SK-N-SH (cell line): ENCODE measurements around the gene LRRC8C. TPM values are rescaled to one million over a fixed set of nuclear protein-coding genes. Genes with fewer than 3 reads are reported as not detected.

ENCODE experiments used
- CTCF ChIA-PET: fragments of 300-600, 350-600 bp; formaldehyde crosslinking; extraction: SDS; loops from one replicate; lab custom pipeline; 2021; lab: Yijun Ruan, JAX
- POLR2A ChIA-PET: fragments of 350-600 bp; sonication (Branson Sonifier 250); formaldehyde crosslinking; extraction: SDS; loops from one replicate; lab custom pipeline; 2020; ENCODE audit warnings: antibody characterized with exemption, inconsistent platforms; lab: Yijun Ruan, JAX
- DNase-seq: peaks from one replicate; pipeline ENCODE4 v3.0.0; 2012
- H2AFZ ChIP-seq: fragments of 200-600 bp; sonication (generic); 2 replicates; pipeline ENCODE4 v1.8.1; 2016; ENCODE audit warnings: antibody characterized with exemption, mild to moderate bottlenecking, low read depth
- H3F3A ChIP-seq: fragments of 200-600 bp; sonication (generic); replicated peaks from 2 replicates; pipeline ENCODE3; 2016; ENCODE audit warnings: antibody characterized with exemption, mild to moderate bottlenecking; ENCODE audit not compliant: insufficient read depth
- H3K27ac ChIP-seq, 2 experiments: fragments of 200-500 bp in 1 of 2; fragments of 200-600 bp in 1 of 2; sonication (Bioruptor generic) in 1 of 2; sonication (generic), shearing (Covaris generic) in 1 of 2; 2 replicates each; pipeline versions ENCODE4 v1.5.1 to v1.6.1; 2014 to 2016; ENCODE audit warnings: low read depth in 2 of 2, inconsistent platforms in 1 of 2, low read length in 1 of 2, mild to moderate bottlenecking in 1 of 2, mixed read lengths in 1 of 2
- H3K27me3 ChIP-seq: fragments of 200-600 bp; sonication (generic), shearing (Covaris generic); 2 replicates; pipeline ENCODE4 v1.6.1; 2016; ENCODE audit warnings: mixed run types; ENCODE audit not compliant: insufficient read depth
- H3K36me3 ChIP-seq, 2 experiments: fragments of 200-500 bp in 1 of 2; fragments of 200-600 bp in 1 of 2; sonication (Bioruptor generic) in 1 of 2; sonication (generic) in 1 of 2; replicated peaks in 1 of 2; 2 replicates each; pipeline versions ENCODE3 to v1.5.1; 2014 to 2016; ENCODE audit warnings: low read length in 1 of 2, mild to moderate bottlenecking in 1 of 2; ENCODE audit not compliant: insufficient read depth in 2 of 2, control insufficient read depth in 1 of 2
- H3K4me1 ChIP-seq, 2 experiments: fragments of 200-500 bp in 1 of 2; fragments of 200-600 bp in 1 of 2; sonication (Bioruptor generic) in 1 of 2; sonication (generic), shearing (Covaris generic) in 1 of 2; 2 replicates each; pipeline versions ENCODE4 v1.5.1 to v1.6.1; 2014 to 2016; ENCODE audit warnings: low read depth in 1 of 2, low read length in 1 of 2, mixed run types in 1 of 2; ENCODE audit not compliant: insufficient read depth in 2 of 2, control insufficient read depth in 1 of 2
- H3K4me2 ChIP-seq: fragments of 200-600 bp; sonication (generic), shearing (Covaris generic); 2 replicates; pipeline ENCODE4 v1.6.1; 2017; ENCODE audit warnings: mixed run types
- H3K4me3 ChIP-seq, 2 experiments: fragments of 200-500 bp in 1 of 2; fragments of 200-600 bp in 1 of 2; sonication (Bioruptor generic) in 1 of 2; sonication (generic), shearing (Covaris generic) in 1 of 2; 2 replicates each; pipeline versions ENCODE4 v1.5.1 to v1.8.1; 2014 to 2016; ENCODE audit warnings: low read depth in 2 of 2, inconsistent platforms in 1 of 2, low read length in 1 of 2, mild to moderate bottlenecking in 1 of 2, mixed read lengths in 1 of 2, moderate library complexity in 1 of 2
- H3K79me2 ChIP-seq: fragments of 200-600 bp; sonication (generic); 2 replicates; pipeline ENCODE4 v1.8.1; 2017; ENCODE audit warnings: mild to moderate bottlenecking; ENCODE audit not compliant: insufficient read depth
- H3K9ac ChIP-seq: fragments of 200-600 bp; sonication (generic); 2 replicates; pipeline ENCODE4 v1.6.1; 2017; ENCODE audit warnings: mixed run types
- H3K9me2 ChIP-seq: fragments of 200-600 bp; sonication (generic); 2 replicates; pipeline ENCODE4 v1.6.1; 2017; ENCODE audit warnings: mixed run types
- H3K9me3 ChIP-seq: fragments of 200-600 bp; sonication (generic); 2 replicates; pipeline ENCODE4 v1.6.1; 2017; ENCODE audit warnings: mixed run types, mild to moderate bottlenecking, moderate library complexity
- H4K20me1 ChIP-seq: fragments of 200-600 bp; sonication (generic); 2 replicates; pipeline ENCODE4 v1.6.1; 2017; ENCODE audit warnings: mild to moderate bottlenecking, mixed run types; ENCODE audit not compliant: insufficient read depth
- CHD2 ChIP-seq: fragments of 150-350 bp; IDR thresholded peaks from 2 replicates; pipeline ENCODE4 v1.6.1; 2018; ENCODE audit warnings: low read length; ENCODE audit not compliant: partially characterized antibody
- ELF1 ChIP-seq: IDR thresholded peaks from 2 replicates; pipeline ENCODE4 v1.4.0; 2012
- EP300 ChIP-seq, 2 experiments: IDR thresholded peaks; 2 replicates each; pipeline versions ENCODE4 v1.4.0 to v1.6.1; 2012; ENCODE audit warnings: borderline replicate concordance in 1 of 2, low read depth in 1 of 2, low read length in 1 of 2
- EZH2phosphoT487 ChIP-seq: fragments of 200-600 bp; sonication (generic); IDR thresholded peaks from 2 replicates; pipeline ENCODE4 v1.6.1; 2017; ENCODE audit warnings: low read depth, mixed run types, mild to moderate bottlenecking, antibody characterized with exemption, moderate library complexity, borderline replicate concordance
- FOXJ3 ChIP-seq: sonication (generic); formaldehyde crosslinking; IDR thresholded peaks from 2 replicates; pipeline ENCODE4 v1.5.1; 2020; ENCODE audit warnings: mild to moderate bottlenecking, missing genetic modification reagents
- FOXM1 ChIP-seq: IDR thresholded peaks from 2 replicates; pipeline ENCODE4 v1.4.0; 2012; ENCODE audit warnings: low read depth, mild to moderate bottlenecking
- JUND ChIP-seq: IDR thresholded peaks from 2 replicates; pipeline ENCODE4 v1.4.0; 2012
- NFIC ChIP-seq: IDR thresholded peaks from 2 replicates; pipeline ENCODE4 v1.4.0; 2012; ENCODE audit warnings: borderline replicate concordance
- RAD21 ChIP-seq: IDR thresholded peaks from 2 replicates; pipeline ENCODE4 v1.6.1; 2012; ENCODE audit warnings: mild to moderate bottlenecking, low read length
- RCOR1 ChIP-seq: fragments of 150-350 bp; IDR thresholded peaks from 2 replicates; pipeline ENCODE4 v1.6.1; 2017; ENCODE audit warnings: antibody characterized with exemption, low read length
- RFX5 ChIP-seq: IDR thresholded peaks from 2 replicates; pipeline ENCODE4 v1.6.1; 2012; ENCODE audit warnings: mild to moderate bottlenecking, improper control_type of control experiment, low read length
- SMC3 ChIP-seq: IDR thresholded peaks from 2 replicates; pipeline ENCODE4 v1.6.1; 2012; ENCODE audit warnings: low read depth, low read length, improper control_type of control experiment
- TEAD4 ChIP-seq: IDR thresholded peaks from 2 replicates; pipeline ENCODE4 v1.4.0; 2012; ENCODE audit warnings: mild to moderate bottlenecking, borderline replicate concordance; ENCODE audit not compliant: insufficient read depth
- YY1 ChIP-seq: IDR thresholded peaks from 2 replicates; pipeline ENCODE4 v1.4.0; 2012; ENCODE audit warnings: low read depth, mild to moderate bottlenecking
- WGBS: methylation state at CpG from one replicate; pipeline ENCODE4 v1.1.6; 2017; ENCODE audit warnings: low lambda C conversion rate; 5-methylcytosine and 5-hydroxymethylcytosine counted together
- polyA plus RNA-seq, 3 experiments: library from polyadenylated mRNA; depleted of rRNA; stranded (reverse); fragments of >200 nt; gene quantifications; 2 replicates each; pipeline ENCODE4 v1.2.3, GENCODE V29; 2012
- TF ChIP-seq, protein P1 (sequence below): fragments of 200-600 bp; sonication (generic); IDR thresholded peaks from 2 replicates; pipeline ENCODE4 v1.6.1; 2017; ENCODE audit warnings: antibody characterized with exemption, mild to moderate bottlenecking, moderate library complexity
- TF ChIP-seq, protein P2 (sequence below): IDR thresholded peaks from 2 replicates; pipeline ENCODE4; 2012
- TF ChIP-seq, protein P3 (sequence below): fragments of 150-350 bp; IDR thresholded peaks from 2 replicates; pipeline ENCODE4 v1.6.1; 2016; ENCODE audit warnings: mild to moderate bottlenecking, low read depth, low read length
- TF ChIP-seq, protein P4 (sequence below): fragments of 150-350 bp; IDR thresholded peaks from 2 replicates; pipeline ENCODE4 v1.6.1; 2017; ENCODE audit warnings: antibody characterized with exemption, low read length, low read depth, borderline replicate concordance

Gene LRRC8C
- polyA plus RNA-seq, 1 of the 3 experiments (the other 2 are of a cell fraction), result 4.2 TPM

DNA sequence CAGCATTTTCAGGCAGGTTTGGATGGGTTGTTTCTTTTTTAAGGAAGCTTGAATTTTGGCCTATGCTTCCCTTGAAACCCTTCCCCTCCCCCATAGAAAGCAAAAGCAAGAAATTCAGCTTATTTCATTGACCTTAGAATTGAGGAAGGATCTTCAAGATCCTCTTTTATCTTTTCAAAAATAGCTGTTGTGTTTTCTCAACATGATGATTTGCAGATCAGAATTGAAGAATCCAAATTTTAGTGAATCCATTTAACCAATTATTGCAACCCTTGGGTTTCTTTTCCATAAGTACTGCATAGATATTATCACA, 73.7 kb downstream of the LRRC8C start:
- Histone ChIP-seq H3K9ac (no peak overlapping the region), H3K9me3 (no peaks in the 10 kb centered on the region), H3K4me1 (peaks cover 6 to 9% of the 10 kb centered on the region in 2 experiments; a peak in 3 of 4 replicates), H3K27me3 (no peaks in the 10 kb centered on the region), H3K9me2 (no peaks in the 10 kb centered on the region), H3K27ac (no peak overlapping the region; a peak in 1 of 4 replicates), H3K4me2 (no peak overlapping the region), H3K36me3 (peaks cover 0 to 3% of the 10 kb centered on the region in 2 experiments), H3F3A (no peaks in the 10 kb centered on the region), H3K4me3 (no peak overlapping the region), H4K20me1 (no peaks in the 10 kb centered on the region), H2AFZ (no peak overlapping the region), H3K79me2 (no peaks in the 10 kb centered on the region)
- ChIA-PET CTCF (interaction anchor here (3.6 kb wide), 1 partner anchor 56 kb away, joined by 22 read pairs; no protein-coding TSS in a partner anchor), POLR2A (no interaction called here)
- no peak for DNase-seq
- TF ChIP-seq RAD21 (no peak), RFX5 (no peak), NFIC (no peak), FOXJ3 (CRISPR knock-in tag) (no peak)
- TF ChIP-seq, protein P1, sequence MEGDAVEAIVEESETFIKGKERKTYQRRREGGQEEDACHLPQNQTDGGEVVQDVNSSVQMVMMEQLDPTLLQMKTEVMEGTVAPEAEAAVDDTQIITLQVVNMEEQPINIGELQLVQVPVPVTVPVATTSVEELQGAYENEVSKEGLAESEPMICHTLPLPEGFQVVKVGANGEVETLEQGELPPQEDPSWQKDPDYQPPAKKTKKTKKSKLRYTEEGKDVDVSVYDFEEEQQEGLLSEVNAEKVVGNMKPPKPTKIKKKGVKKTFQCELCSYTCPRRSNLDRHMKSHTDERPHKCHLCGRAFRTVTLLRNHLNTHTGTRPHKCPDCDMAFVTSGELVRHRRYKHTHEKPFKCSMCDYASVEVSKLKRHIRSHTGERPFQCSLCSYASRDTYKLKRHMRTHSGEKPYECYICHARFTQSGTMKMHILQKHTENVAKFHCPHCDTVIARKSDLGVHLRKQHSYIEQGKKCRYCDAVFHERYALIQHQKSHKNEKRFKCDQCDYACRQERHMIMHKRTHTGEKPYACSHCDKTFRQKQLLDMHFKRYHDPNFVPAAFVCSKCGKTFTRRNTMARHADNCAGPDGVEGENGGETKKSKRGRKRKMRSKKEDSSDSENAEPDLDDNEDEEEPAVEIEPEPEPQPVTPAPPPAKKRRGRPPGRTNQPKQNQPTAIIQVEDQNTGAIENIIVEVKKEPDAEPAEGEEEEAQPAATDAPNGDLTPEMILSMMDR, result no peak

DNA sequence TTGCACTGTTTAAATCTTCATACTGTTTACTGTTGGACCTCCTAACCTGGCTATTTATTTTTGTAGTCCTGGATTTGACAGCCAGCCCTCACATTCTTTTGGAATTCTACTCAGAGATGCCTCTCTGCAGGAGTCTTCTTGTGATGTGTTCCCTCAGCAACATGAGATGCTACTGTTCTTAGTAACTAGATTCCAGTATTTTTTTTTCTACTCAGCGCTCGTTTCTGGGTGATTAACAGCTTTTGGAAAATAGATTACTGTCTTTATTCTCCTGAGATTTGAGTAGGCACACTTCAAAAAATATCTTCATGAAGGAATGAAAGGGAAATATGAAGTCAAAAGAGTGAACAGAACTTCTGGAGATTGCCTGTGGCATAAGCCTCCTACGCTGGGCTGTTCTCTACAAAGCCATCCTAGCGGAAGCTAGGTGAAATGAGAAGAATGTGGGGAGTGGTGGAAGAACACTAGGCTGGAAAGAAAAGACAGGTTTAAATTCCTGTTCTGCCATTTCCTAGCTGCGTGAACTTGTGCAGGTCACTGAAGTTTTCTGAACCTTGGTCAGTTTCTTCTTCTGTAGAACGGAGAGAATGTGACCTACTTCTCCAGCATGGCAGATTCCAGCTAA, 75.9 kb downstream of the LRRC8C start:
- 95% methylated on average over 6 of the region's 6 CpGs for WGBS
- Histone ChIP-seq H3K27me3 (no peaks in the 10 kb centered on the region), H3K9me2 (no peaks in the 10 kb centered on the region), H3K4me3 (no peak overlapping the region), H4K20me1 (no peaks in the 10 kb centered on the region), H3K9me3 (no peaks in the 10 kb centered on the region), H3K4me1 (peaks cover 6 to 10% of the 10 kb centered on the region in 2 experiments; a peak in 3 of 4 replicates), H3K9ac (no peak overlapping the region), H3K27ac (no peak overlapping the region)
- ChIA-PET POLR2A (no interaction called here), CTCF (interaction anchor here (3.6 kb wide), 1 partner anchor 54 kb away, joined by 22 read pairs; no protein-coding TSS in a partner anchor)
- DNase-seq, result no peak
- TF ChIP-seq SMC3 (no peak), CHD2 (no peak), RFX5 (no peak), FOXJ3 (CRISPR knock-in tag) (no peak), NFIC (no peak), FOXM1 (no peak), ELF1 (no peak), TEAD4 (no peak), EZH2phosphoT487 (no peak), JUND (no peak), EP300 (IDR thresholded peaks at IDR 0.05; ENCODE audit: borderline replicate concordance in 1 of 2, low read depth in 1 of 2, low read length in 1 of 2) (no peak), YY1 (no peak), RCOR1 (no peak)
- TF ChIP-seq, protein P2, sequence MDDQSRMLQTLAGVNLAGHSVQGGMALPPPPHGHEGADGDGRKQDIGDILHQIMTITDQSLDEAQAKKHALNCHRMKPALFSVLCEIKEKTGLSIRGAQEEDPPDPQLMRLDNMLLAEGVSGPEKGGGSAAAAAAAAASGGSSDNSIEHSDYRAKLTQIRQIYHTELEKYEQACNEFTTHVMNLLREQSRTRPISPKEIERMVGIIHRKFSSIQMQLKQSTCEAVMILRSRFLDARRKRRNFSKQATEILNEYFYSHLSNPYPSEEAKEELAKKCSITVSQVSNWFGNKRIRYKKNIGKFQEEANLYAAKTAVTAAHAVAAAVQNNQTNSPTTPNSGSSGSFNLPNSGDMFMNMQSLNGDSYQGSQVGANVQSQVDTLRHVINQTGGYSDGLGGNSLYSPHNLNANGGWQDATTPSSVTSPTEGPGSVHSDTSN, result no peak
- TF ChIP-seq, protein P3, sequence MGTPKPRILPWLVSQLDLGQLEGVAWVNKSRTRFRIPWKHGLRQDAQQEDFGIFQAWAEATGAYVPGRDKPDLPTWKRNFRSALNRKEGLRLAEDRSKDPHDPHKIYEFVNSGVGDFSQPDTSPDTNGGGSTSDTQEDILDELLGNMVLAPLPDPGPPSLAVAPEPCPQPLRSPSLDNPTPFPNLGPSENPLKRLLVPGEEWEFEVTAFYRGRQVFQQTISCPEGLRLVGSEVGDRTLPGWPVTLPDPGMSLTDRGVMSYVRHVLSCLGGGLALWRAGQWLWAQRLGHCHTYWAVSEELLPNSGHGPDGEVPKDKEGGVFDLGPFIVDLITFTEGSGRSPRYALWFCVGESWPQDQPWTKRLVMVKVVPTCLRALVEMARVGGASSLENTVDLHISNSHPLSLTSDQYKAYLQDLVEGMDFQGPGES, result no peak
- TF ChIP-seq, protein P4, sequence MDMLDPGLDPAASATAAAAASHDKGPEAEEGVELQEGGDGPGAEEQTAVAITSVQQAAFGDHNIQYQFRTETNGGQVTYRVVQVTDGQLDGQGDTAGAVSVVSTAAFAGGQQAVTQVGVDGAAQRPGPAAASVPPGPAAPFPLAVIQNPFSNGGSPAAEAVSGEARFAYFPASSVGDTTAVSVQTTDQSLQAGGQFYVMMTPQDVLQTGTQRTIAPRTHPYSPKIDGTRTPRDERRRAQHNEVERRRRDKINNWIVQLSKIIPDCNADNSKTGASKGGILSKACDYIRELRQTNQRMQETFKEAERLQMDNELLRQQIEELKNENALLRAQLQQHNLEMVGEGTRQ, result no peak
- TF ChIP-seq, all 33 proteins: peak for 0
- no peaks in the 10 kb centered on the region for H3F3A ChIP-seq
- no peaks in the 10 kb centered on the region for H3K79me2 ChIP-seq
- no peak overlapping the region for H3K4me2 ChIP-seq
- no peak overlapping the region for H2AFZ ChIP-seq
- H3K36me3 ChIP-seq, result peaks cover 11 to 15% of the 10 kb centered on the region in 2 experiments
